ENCODE data around the gene PCGF3.

Gene PCGF3

DNA sequence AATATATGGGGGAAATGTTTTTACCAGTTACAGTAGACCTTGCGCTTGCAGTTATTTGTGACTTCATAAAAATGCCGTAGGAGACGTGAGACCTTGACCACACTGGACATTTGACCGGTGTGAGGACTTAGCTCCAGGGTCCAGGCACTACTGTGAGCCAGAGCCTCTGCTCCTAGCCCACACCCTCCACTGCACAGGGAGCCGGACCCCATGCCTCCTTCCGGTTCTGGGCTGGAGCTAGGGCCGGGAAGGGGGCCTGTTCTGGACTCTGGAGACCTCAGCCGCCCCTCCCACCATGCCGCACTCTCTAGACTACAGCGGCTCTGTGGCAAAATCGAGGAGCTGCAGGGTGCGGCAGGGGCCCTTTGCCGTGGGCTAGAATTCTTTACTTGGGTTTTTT, 5.3 kb downstream of the PCGF3 start:
- H3K4me2 ChIP-seq, result no peak overlapping the region
- H3K4me1 ChIP-seq (ENCODE audit: low read depth, poor library complexity, severe bottlenecking), result no peaks in the 10 kb centered on the region
- no peaks in the 10 kb centered on the region for H3K36me3 ChIP-seq (ENCODE audit: insufficient read depth)
- H3K4me3 ChIP-seq (IDR thresholded peaks at IDR 0.05; ENCODE audit: insufficient read depth, low read depth, low read length), result no peak overlapping the region
- no peaks in the 10 kb centered on the region for H4K20me1 ChIP-seq (ENCODE audit: insufficient read depth)
- H3K27ac ChIP-seq, result no peak overlapping the region
- no peak overlapping the region for H3K9ac ChIP-seq
- no peaks in the 10 kb centered on the region for H3K27me3 ChIP-seq (ENCODE audit: insufficient read depth, low read depth)
- H3K79me2 ChIP-seq (ENCODE audit: insufficient read depth, low read depth), result no peaks in the 10 kb centered on the region
- TF ChIP-seq, protein P1, sequence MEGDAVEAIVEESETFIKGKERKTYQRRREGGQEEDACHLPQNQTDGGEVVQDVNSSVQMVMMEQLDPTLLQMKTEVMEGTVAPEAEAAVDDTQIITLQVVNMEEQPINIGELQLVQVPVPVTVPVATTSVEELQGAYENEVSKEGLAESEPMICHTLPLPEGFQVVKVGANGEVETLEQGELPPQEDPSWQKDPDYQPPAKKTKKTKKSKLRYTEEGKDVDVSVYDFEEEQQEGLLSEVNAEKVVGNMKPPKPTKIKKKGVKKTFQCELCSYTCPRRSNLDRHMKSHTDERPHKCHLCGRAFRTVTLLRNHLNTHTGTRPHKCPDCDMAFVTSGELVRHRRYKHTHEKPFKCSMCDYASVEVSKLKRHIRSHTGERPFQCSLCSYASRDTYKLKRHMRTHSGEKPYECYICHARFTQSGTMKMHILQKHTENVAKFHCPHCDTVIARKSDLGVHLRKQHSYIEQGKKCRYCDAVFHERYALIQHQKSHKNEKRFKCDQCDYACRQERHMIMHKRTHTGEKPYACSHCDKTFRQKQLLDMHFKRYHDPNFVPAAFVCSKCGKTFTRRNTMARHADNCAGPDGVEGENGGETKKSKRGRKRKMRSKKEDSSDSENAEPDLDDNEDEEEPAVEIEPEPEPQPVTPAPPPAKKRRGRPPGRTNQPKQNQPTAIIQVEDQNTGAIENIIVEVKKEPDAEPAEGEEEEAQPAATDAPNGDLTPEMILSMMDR (conservative IDR thresholded peaks at IDR 0.05; ENCODE audit: low read depth, low read length), result no peak
- no peak overlapping the region for H2AFZ ChIP-seq (ENCODE audit: low read depth)

DNA sequence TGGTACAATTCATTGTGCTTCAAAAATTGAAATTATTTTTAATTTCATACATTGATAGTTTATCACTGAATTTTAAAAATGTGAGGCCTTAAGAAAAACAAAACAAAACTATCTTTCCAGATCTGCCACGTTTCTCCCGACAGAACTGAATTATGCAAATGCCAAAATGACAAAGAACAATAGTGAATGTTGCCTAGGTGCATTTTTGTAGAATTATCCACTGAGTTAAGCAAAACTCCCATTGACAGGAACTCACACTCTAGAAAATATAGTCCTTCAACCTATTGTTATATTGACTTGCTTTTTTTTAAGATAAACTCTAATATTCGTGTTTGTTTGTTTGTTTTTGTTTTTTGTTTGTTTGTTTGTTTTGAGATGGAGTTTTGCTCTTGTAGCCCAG, 6.5 kb downstream of the PCGF3 start:
- Histone ChIP-seq H2AFZ (ENCODE audit: low read depth) (no peak overlapping the region), H3K4me3 (IDR thresholded peaks at IDR 0.05; ENCODE audit: insufficient read depth, low read depth, low read length) (no peak overlapping the region), H4K20me1 (ENCODE audit: insufficient read depth) (no peaks in the 10 kb centered on the region), H3K79me2 (ENCODE audit: insufficient read depth, low read depth) (no peaks in the 10 kb centered on the region), H3K4me1 (ENCODE audit: low read depth, poor library complexity, severe bottlenecking) (no peaks in the 10 kb centered on the region), H3K27me3 (ENCODE audit: insufficient read depth, low read depth) (no peaks in the 10 kb centered on the region), H3K27ac (no peak overlapping the region), H3K4me2 (no peak overlapping the region), H3K36me3 (ENCODE audit: insufficient read depth) (no peaks in the 10 kb centered on the region), H3K9ac (no peak overlapping the region)
- TF ChIP-seq, protein P1 (conservative IDR thresholded peaks at IDR 0.05; ENCODE audit: low read depth, low read length), result no peak

DNA sequence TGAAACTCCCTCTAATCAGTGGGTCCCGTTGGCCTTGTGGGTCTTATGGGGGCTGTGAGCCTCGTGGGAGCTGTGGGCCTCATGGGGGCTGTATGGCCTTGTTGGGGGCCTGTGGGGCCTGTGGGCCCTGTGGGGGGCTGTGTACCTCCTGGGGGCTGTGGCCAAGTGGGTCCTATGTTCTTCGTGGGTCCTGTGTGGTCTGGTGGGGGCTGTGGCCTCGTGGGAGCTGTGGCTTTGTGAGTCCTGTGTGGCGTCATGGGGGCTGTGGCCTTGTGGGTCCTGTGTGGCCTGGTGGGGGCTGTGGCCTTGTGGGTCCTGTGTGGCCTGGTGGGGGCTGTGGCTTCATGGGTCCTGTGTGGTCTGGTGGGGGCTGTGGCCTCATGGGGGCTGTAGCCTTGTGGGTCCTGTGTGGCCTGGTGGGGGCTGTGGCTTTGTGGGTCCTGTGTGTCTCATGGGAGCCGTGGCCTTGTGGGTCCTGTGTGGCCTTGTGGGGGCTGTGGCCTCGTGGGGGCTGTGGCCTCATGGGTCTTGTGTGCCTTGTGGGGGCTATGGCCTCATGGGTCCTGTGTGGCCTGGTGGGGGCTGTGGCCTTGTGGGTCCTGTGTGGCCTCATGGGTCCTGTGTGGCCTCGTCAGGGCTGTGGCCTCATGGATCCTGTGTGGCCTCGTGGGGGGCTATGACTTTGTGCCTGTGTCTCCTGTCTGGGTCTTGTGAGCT, 7.4 kb downstream of the PCGF3 start:
- H3K36me3 ChIP-seq (ENCODE audit: insufficient read depth), result no peaks in the 10 kb centered on the region
- H3K27me3 ChIP-seq (ENCODE audit: insufficient read depth, low read depth), result no peaks in the 10 kb centered on the region
- H2AFZ ChIP-seq (ENCODE audit: low read depth), result no peak overlapping the region
- no peak overlapping the region for H3K4me2 ChIP-seq
- no peaks in the 10 kb centered on the region for H3K79me2 ChIP-seq (ENCODE audit: insufficient read depth, low read depth)
- H3K4me3 ChIP-seq (IDR thresholded peaks at IDR 0.05; ENCODE audit: insufficient read depth, low read depth, low read length), result no peak overlapping the region
- H3K9ac ChIP-seq, result no peak overlapping the region
- H3K4me1 ChIP-seq (ENCODE audit: low read depth, poor library complexity, severe bottlenecking), result no peaks in the 10 kb centered on the region
- no peak overlapping the region for H3K27ac ChIP-seq
- no peaks in the 10 kb centered on the region for H4K20me1 ChIP-seq (ENCODE audit: insufficient read depth)
- TF ChIP-seq, protein P1 (conservative IDR thresholded peaks at IDR 0.05; ENCODE audit: low read depth, low read length), result no peak

DNA sequence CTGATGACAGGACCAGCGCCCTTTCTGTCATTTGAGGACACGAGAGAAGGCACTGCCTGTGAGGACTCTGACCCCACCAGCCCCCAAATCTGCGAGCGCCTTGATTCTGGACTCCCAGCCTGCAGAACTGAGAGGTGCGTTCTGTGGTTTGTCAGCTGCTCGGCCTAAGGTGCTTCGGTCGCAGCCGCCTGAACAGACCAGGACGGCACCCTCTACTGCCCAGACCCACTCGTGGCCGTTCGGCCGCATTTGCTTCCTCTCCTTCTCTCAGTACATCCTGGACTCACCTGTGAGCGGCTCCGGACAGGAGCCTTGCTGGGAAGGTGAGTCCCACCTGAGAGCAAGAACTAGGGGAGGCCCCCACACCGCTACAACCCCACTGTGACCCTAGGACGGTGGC, 8.5 kb downstream of the PCGF3 start:
- H3K36me3 ChIP-seq (ENCODE audit: insufficient read depth), result no peaks in the 10 kb centered on the region
- H2AFZ ChIP-seq (ENCODE audit: low read depth), result no peak overlapping the region
- H3K27me3 ChIP-seq (ENCODE audit: insufficient read depth, low read depth), result no peaks in the 10 kb centered on the region
- H3K4me2 ChIP-seq, result no peak overlapping the region
- no peak overlapping the region for H3K27ac ChIP-seq
- no peak overlapping the region for H3K9ac ChIP-seq
- TF ChIP-seq, protein P1 (conservative IDR thresholded peaks at IDR 0.05; ENCODE audit: low read depth, low read length), result no peak
- no peaks in the 10 kb centered on the region for H3K4me1 ChIP-seq (ENCODE audit: low read depth, poor library complexity, severe bottlenecking)
- no peaks in the 10 kb centered on the region for H3K79me2 ChIP-seq (ENCODE audit: insufficient read depth, low read depth)
- H4K20me1 ChIP-seq (ENCODE audit: insufficient read depth), result no peaks in the 10 kb centered on the region
- no peak overlapping the region for H3K4me3 ChIP-seq (IDR thresholded peaks at IDR 0.05; ENCODE audit: insufficient read depth, low read depth, low read length)

All from KMS-11 (cell line).